K562 (cell line): ENCODE measurements around the gene KCNN4. TPM values are rescaled to one million over a fixed set of nuclear protein-coding genes. Genes with fewer than 3 reads are reported as not detected.

Experiments
- ATAC-seq: fragments of 200-7000 bp; cut with Tn5 transposase; 3 replicates; pipeline ENCODE4 v1.9.1; 2020; ENCODE audit warnings: moderate library complexity
- BruUV-seq: library from RNA; stranded (reverse); fragments of 400-500 nt; replicated peaks from 2 replicates; lab custom pipeline; 2021; lab: Mats Ljungman, UMichigan
- CTCF ChIA-PET: fragments of 300-600 bp; formaldehyde crosslinking; extraction: SDS; loops from one replicate; lab custom pipeline; 2021; ENCODE audit warnings: low intra/inter-chr PET ratio; lab: Yijun Ruan, JAX
- POLR2A ChIA-PET: fragments of 300-600, 350-650 bp; sonication (Branson Sonifier 250); formaldehyde crosslinking; extraction: SDS; loops from one replicate; lab custom pipeline; 2021; ENCODE audit warnings: antibody characterized with exemption, inconsistent platforms; lab: Yijun Ruan, JAX
- DNase-seq, 4 experiments: peaks; one replicate each; pipeline versions ENCODE4 v3.0.0 to v3.0.0-alpha.2; 2011 to 2018; ENCODE audit warnings: low spot score in 3 of 4, mixed read lengths in 3 of 4; ENCODE audit errors: extremely low read depth in 1 of 4
- FAIRE-seq: peaks from 2 replicates; lab custom pipeline; 2011; peaks lifted over from hg19 to GRCh38; lab: Jason Lieb, UNC
- H2AFZ ChIP-seq: 2 replicates; pipeline ENCODE4 v1.6.0; 2011; ENCODE audit warnings: low read depth, low read length, control low read depth, inconsistent platforms
- H3K27ac ChIP-seq: fragments of 200-600 bp; 3 replicates; pipeline ENCODE4 v1.8.0; 2011; ENCODE audit warnings: low read depth, mild to moderate bottlenecking, control low read depth, inconsistent platforms, low read length, moderate library complexity, mixed read lengths; ENCODE audit errors: extremely low read depth
- H3K27me3 ChIP-seq, 2 experiments: fragments of 300-600 bp in 1 of 2; 2 replicates in 1 of 2; 3 replicates in 1 of 2; pipeline versions ENCODE4 v1.6.0 to v1.8.0; 2011; ENCODE audit warnings: inconsistent platforms in 2 of 2, low read length in 2 of 2, mild to moderate bottlenecking in 1 of 2, mixed read lengths in 1 of 2, moderate library complexity in 1 of 2; ENCODE audit not compliant: control insufficient read depth in 2 of 2, insufficient read depth in 2 of 2
- H3K36me3 ChIP-seq: fragments of 300-600 bp; 3 replicates; pipeline ENCODE4 v1.8.0; 2011; ENCODE audit warnings: mild to moderate bottlenecking, low read length, inconsistent platforms; ENCODE audit not compliant: control insufficient read depth, insufficient read depth
- H3K4me1 ChIP-seq, 2 experiments: fragments of 200-600 bp in 1 of 2; replicated peaks in 1 of 2; 2 replicates in 1 of 2; 3 replicates in 1 of 2; pipeline versions ENCODE4 v1.5.1 to v1.8.0; 2011; ENCODE audit warnings: inconsistent platforms in 2 of 2, low read length in 2 of 2, mild to moderate bottlenecking in 1 of 2, mixed read lengths in 1 of 2, moderate library complexity in 1 of 2; ENCODE audit not compliant: control insufficient read depth in 2 of 2, insufficient read depth in 2 of 2
- H3K4me2 ChIP-seq: 2 replicates; pipeline ENCODE4 v1.6.1; 2011; ENCODE audit warnings: low read length, control low read depth, inconsistent platforms, mixed read lengths; ENCODE audit not compliant: insufficient read depth
- H3K4me3 ChIP-seq: fragments of 200-600 bp; sonication (generic), shearing (Covaris generic); 2 replicates; pipeline ENCODE4 v1.5.1; 2016; ENCODE audit warnings: control low read depth, inconsistent platforms
- H3K79me2 ChIP-seq: fragments of 200-600 bp; 3 replicates; pipeline ENCODE4 v1.8.0; 2011; ENCODE audit warnings: low read length, inconsistent platforms; ENCODE audit not compliant: control insufficient read depth, insufficient read depth
- H3K9ac ChIP-seq, 2 experiments: 2 replicates each; pipeline versions ENCODE4 v1.6.0 to v1.6.1; 2011; ENCODE audit warnings: low read depth in 2 of 2, low read length in 2 of 2, control low read depth in 1 of 2, inconsistent platforms in 1 of 2, mild to moderate bottlenecking in 1 of 2, mixed read lengths in 1 of 2; ENCODE audit not compliant: insufficient read depth in 1 of 2
- H3K9me1 ChIP-seq: one replicate; pipeline ENCODE4 v1.6.0; 2011; ENCODE audit warnings: inconsistent platforms, mild to moderate bottlenecking, low read length, moderate library complexity; ENCODE audit not compliant: control insufficient read depth, insufficient read depth
- H3K9me3 ChIP-seq: replicated peaks from 2 replicates; pipeline ENCODE4 v1.5.1; 2011; ENCODE audit warnings: low read depth, low read length, inconsistent platforms; ENCODE audit not compliant: control insufficient read depth, insufficient read depth
- H4K20me1 ChIP-seq: replicated peaks from 2 replicates; pipeline ENCODE4 v1.6.1; 2011; ENCODE audit warnings: low read length, inconsistent platforms, mixed read lengths; ENCODE audit not compliant: control insufficient read depth, insufficient read depth
- ATF2 ChIP-seq: sonication (generic); formaldehyde crosslinking; IDR thresholded peaks from 2 replicates; pipeline ENCODE4 v1.8.1; 2022; ENCODE audit warnings: missing genetic modification reagents
- ATF4 ChIP-seq: fragments of 450-650 bp; formaldehyde crosslinking; IDR thresholded peaks from 2 replicates; pipeline ENCODE4 v1.4.0; 2022; ENCODE audit warnings: mild to moderate bottlenecking, moderate library complexity
- DIDO1 ChIP-seq: fragments of 450-650 bp; IDR thresholded peaks from 2 replicates; pipeline ENCODE4 v1.6.1; 2016; ENCODE audit warnings: low read depth, missing biosample characterization, missing genetic modification characterization
- E2F1 ChIP-seq: sonication (generic); formaldehyde crosslinking; IDR thresholded peaks from 2 replicates; pipeline ENCODE4 v1.8.1; 2023; ENCODE audit warnings: mild to moderate bottlenecking, missing genetic modification reagents, moderate library complexity
- EP400 ChIP-seq: fragments of 450-650 bp; IDR thresholded peaks from 2 replicates; pipeline ENCODE4 v1.6.1; 2017; ENCODE audit warnings: antibody characterized with exemption, mild to moderate bottlenecking, moderate library complexity
- GABPA ChIP-seq: fragments of 200-800 bp; sonication (Bioruptor generic); conservative IDR thresholded peaks from 2 replicates; pipeline ENCODE4 v1.6.1; 2016; ENCODE audit warnings: low read depth, missing genetic modification characterization, missing compliant biosample characterization
- GATA2 ChIP-seq: sonication (generic); formaldehyde crosslinking; IDR thresholded peaks from 2 replicates; pipeline ENCODE4 v1.4.0; 2020; ENCODE audit warnings: mild to moderate bottlenecking, missing genetic modification reagents
- ID3 ChIP-seq, 2 experiments: fragments of 250-450 bp in 1 of 2; fragments of 450-650 bp in 1 of 2; sonication (Bioruptor Pico) in 1 of 2; IDR thresholded peaks; 2 replicates each; pipeline versions ENCODE4 v1.6.1 to v1.8.0; 2016 to 2021; ENCODE audit warnings: mild to moderate bottlenecking in 2 of 2, moderate library complexity in 2 of 2, missing compliant biosample characterization in 1 of 2, missing genetic modification characterization in 1 of 2
- MITF ChIP-seq: IDR thresholded peaks from 2 replicates; pipeline ENCODE4 v1.6.1; 2014; ENCODE audit warnings: antibody characterized with exemption
- NFXL1 ChIP-seq: fragments of 450-650 bp; formaldehyde crosslinking; IDR thresholded peaks from 2 replicates; pipeline ENCODE4 v1.4.0; 2021; ENCODE audit warnings: mild to moderate bottlenecking
- SIN3A ChIP-seq, 2 experiments: fragments of 150-350 bp in 1 of 2; IDR thresholded peaks; 2 replicates each; pipeline ENCODE4 v1.6.1; 2011 to 2016; ENCODE audit warnings: borderline replicate concordance in 2 of 2, low read depth in 2 of 2, low read length in 2 of 2, mild to moderate bottlenecking in 2 of 2, moderate library complexity in 2 of 2; ENCODE audit not compliant: control insufficient read depth in 1 of 2
- SMARCC2 ChIP-seq: fragments of 450-650 bp; IDR thresholded peaks from 2 replicates; pipeline ENCODE4 v1.6.1; 2017; ENCODE audit warnings: antibody characterized with exemption, moderate library complexity, mild to moderate bottlenecking, low read depth
- SPI1 ChIP-seq: IDR thresholded peaks from 2 replicates; pipeline ENCODE4 v1.6.1; 2011; ENCODE audit warnings: low read depth, low read length, control low read depth, borderline replicate concordance
- ZKSCAN8 ChIP-seq: fragments of 200-800 bp; sonication (Bioruptor generic); IDR thresholded peaks from 2 replicates; pipeline ENCODE4 v1.6.1; 2016; ENCODE audit warnings: missing genetic modification characterization, missing compliant biosample characterization
- ZNF347 ChIP-seq: fragments of 450-650 bp; formaldehyde crosslinking; IDR thresholded peaks from 2 replicates; pipeline ENCODE4 v1.4.0; 2020; ENCODE audit warnings: low read depth, mild to moderate bottlenecking, moderate library complexity
- ZNF551 ChIP-seq: fragments of 250-450 bp; sonication (Bioruptor Pico); IDR thresholded peaks from 2 replicates; pipeline ENCODE4 v1.5.0; 2021; ENCODE audit warnings: mild to moderate bottlenecking, moderate library complexity
- WGBS: fragments of 100-300 bp; shearing (Covaris generic); methylation state at CpG from one replicate; pipeline ENCODE4 v1.1.6; 2016; ENCODE audit warnings: low coverage, mixed read lengths; ENCODE audit not compliant: insufficient coverage; ENCODE audit errors: missing lambda C conversion rate; 5-methylcytosine and 5-hydroxymethylcytosine counted together
- in situ Hi-C: fragments of 300-500 bp; cut with MboI; formaldehyde crosslinking; loops from 4 replicates; pipeline ENCODE4 v1.15.0; 2018; ENCODE audit warnings: inconsistent platforms, mixed read lengths
- intact Hi-C: fragments of 100-400 bp; cut with micrococcal nuclease; formaldehyde crosslinking; loops from 2 replicates; pipeline ENCODE4 v1.14.2; 2022
- polyA plus RNA-seq, 8 experiments: library from polyadenylated mRNA; depleted of rRNA in 4 of 8; stranded (reverse) in 5 of 8; unstranded in 3 of 8; fragments of >200 nt; fragmentation: Nextera tagmentation in 2 of 8; fragmentation: Illumina TruSeq in 1 of 8; extraction: Ambion mirVana in 2 of 8; extraction: Trizol in 1 of 8; gene quantifications; 2 replicates each; pipeline versions ENCODE4 v1.2.1 to v1.2.3, GENCODE V29; 2011 to 2014; ENCODE audit warnings: inconsistent platforms in 1 of 8, missing spikeins in 1 of 8
- total RNA-seq, 7 experiments: library from RNA; depleted of rRNA in 6 of 7; stranded (reverse); fragments of >200 nt in 6 of 7; fragmentation: Illumina TruSeq in 2 of 7; extraction: Trizol in 2 of 7; gene quantifications; 2 replicates each; pipeline versions ENCODE4 v1.2.1 to v1.2.3, GENCODE V29; 2011 to 2021; ENCODE audit warnings: low replicate concordance in 1 of 7

KCNN4 gene
- total and polyA plus RNA-seq, 9 of the 15 experiments (the other 6 are each of a cell fraction or from before 2014, with no cell fraction given), result 0.53 to 37.7 (median 25.9) TPM

GRCh38 chr19:43790587-43790986 is 9.8 kb upstream of the KCNN4 start (continued):
- TF ChIP-seq ATF2 (CRISPR knock-in tag) (no peak), GABPA (tag) (no peak), MITF (no peak), SMARCC2 (no peak), ZNF347 (no peak), ID3 (CRISPR knock-in tag; IDR thresholded peaks at IDR 0.05) (no peak), ID3 (tag; IDR thresholded peaks at IDR 0.05) (no peak), DIDO1 (tag) (no peak)

- in situ Hi-C loops, result no loop called here
- Histone ChIP-seq H3K27ac (no peak overlapping the region), H3K36me3 (no peaks in the 10 kb centered on the region), H2AFZ (no peak overlapping the region), H4K20me1 (no peaks in the 10 kb centered on the region), H3K9me3 (no peaks in the 10 kb centered on the region), H3K9ac (no peak overlapping the region), H3K4me2 (no peak overlapping the region), H3K4me3 (no peak overlapping the region), H3K27me3 (peaks cover 8 to 9% of the 10 kb centered on the region in 2 experiments; a peak in 2 of 5 replicates), H3K9me1 (no peaks in the 10 kb centered on the region), H3K4me1 (peaks cover 12% of the 10 kb centered on the region in 2 experiments), H3K79me2 (no peaks in the 10 kb centered on the region)
- CTCF ChIA-PET, result interaction anchor here (1.3 kb wide), 1 partner anchor 44 kb away, joined by 3 read pairs; no protein-coding TSS in a partner anchor
- intact Hi-C loops, result loop anchor here (5.0 kb wide), 1 partner anchor 122 kb away; no protein-coding TSS in a partner anchor
- FAIRE-seq (peak; percentile 83), ATAC-seq (no peak), DNase-seq (peak in 2 of 4 experiments; percentile 37 to 71)
- BruUV-seq, result no TSS peak
- POLR2A ChIA-PET, result no interaction called here
- 4% methylated on average over 3 of the region's 3 CpGs for WGBS
- TF ChIP-seq GATA2 (CRISPR knock-in tag) (no peak), NFXL1 (CRISPR knock-in tag) (no peak), E2F1 (CRISPR knock-in tag) (peak; percentile 59; the same call in 1 of the 2 replicates), SPI1 (peak; percentile 94), SIN3A (IDR thresholded peaks at IDR 0.05; ENCODE audit: borderline replicate concordance in 2 of 2, control insufficient read depth in 1 of 2, low read depth in 2 of 2, low read length in 2 of 2) (peak; percentile 44 to 97; a peak in 2 of 4 replicates), ZKSCAN8 (CRISPR knock-in tag) (peak; percentile 53; the same call in 1 of the 2 replicates), EP400 (no peak), ATF4 (CRISPR knock-in tag) (no peak), ZNF551 (CRISPR knock-in tag) (no peak)
These were observed 8.3 kb upstream of the KCNN4 start for GRCh38 chr19:43789029-43789428.
